ENCODE results near the gene HSD17B14. TPM values are rescaled to one million over a fixed set of nuclear protein-coding genes. Genes with fewer than 3 reads are reported as not detected.

HSD17B14 gene
- total RNA-seq, 2 experiments from 2014 or later, result 0.93 to 1.3 TPM

DNA sequence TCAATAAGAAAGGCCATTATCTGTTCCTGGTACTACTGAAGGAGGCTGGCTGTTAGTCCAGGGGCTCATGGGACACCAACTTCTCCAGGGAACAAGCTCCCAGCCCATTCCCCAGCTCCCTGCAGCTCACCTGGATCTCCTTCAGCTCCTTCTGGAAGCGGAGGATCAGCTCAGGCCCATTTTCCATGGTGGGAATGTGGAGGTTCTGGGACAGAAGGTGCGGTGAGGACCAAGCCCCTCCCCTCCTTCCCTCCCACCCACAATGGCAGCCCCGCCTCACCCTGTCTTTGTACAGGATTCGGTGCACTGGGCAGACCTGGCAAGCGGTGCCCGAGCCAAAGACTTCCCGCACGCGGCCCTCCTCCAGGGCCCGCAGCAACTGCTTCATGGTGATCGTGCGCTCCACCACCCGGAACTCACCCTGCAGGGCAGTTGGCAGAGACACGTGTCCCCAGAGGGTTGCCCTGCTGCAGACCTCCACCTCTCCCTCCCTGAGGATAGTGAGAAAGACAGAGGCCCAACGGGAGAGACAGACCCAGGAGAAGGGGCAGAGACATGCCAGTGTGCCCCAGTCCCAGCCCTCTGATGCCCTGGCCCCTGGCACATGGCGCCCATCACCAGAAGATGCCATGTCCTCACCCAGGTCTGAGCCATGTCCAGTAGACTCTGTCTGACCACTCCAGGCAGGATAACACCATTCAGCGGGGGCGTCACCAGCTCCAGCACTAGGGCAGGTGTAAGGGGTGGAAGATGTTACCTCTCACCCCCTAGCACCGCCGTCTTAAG, 39.8 kb downstream of the HSD17B14 start:
- Histone ChIP-seq H3K27me3 (ENCODE audit: control insufficient read depth in 1 of 2, insufficient read depth in 2 of 2, low read length in 2 of 2) (no peaks in the 10 kb centered on the region), H3K9me3 (ENCODE audit: control insufficient read depth in 1 of 2, insufficient read depth in 1 of 2, low read length in 2 of 2) (no peaks in the 10 kb centered on the region), H3K4me3 (ENCODE audit: low read length) (no peak overlapping the region), H3K36me3 (ENCODE audit: insufficient read depth, low read length) (peaks cover 4% of the 10 kb centered on the region), H3K4me1 (ENCODE audit: insufficient read depth, low read length) (peaks cover 14% of the 10 kb centered on the region), H3K27ac (ENCODE audit: low read depth in 1 of 2, low read length in 2 of 2) (no peak overlapping the region)
- no peak overlapping the region for H3K27ac Mint-ChIP-seq
- no peaks in the 10 kb centered on the region for H3K9me3 Mint-ChIP-seq
- TF ChIP-seq, protein P1, sequence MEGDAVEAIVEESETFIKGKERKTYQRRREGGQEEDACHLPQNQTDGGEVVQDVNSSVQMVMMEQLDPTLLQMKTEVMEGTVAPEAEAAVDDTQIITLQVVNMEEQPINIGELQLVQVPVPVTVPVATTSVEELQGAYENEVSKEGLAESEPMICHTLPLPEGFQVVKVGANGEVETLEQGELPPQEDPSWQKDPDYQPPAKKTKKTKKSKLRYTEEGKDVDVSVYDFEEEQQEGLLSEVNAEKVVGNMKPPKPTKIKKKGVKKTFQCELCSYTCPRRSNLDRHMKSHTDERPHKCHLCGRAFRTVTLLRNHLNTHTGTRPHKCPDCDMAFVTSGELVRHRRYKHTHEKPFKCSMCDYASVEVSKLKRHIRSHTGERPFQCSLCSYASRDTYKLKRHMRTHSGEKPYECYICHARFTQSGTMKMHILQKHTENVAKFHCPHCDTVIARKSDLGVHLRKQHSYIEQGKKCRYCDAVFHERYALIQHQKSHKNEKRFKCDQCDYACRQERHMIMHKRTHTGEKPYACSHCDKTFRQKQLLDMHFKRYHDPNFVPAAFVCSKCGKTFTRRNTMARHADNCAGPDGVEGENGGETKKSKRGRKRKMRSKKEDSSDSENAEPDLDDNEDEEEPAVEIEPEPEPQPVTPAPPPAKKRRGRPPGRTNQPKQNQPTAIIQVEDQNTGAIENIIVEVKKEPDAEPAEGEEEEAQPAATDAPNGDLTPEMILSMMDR (IDR thresholded peaks at IDR 0.05), result no peak
- no peak overlapping the region for H3K4me3 Mint-ChIP-seq
- no peaks in the 10 kb centered on the region for H3K27me3 Mint-ChIP-seq
- no peak for DNase-seq
- H3K36me3 Mint-ChIP-seq (ENCODE audit: low read depth), result no peaks in the 10 kb centered on the region
- no peak for ATAC-seq (ENCODE audit: poor library complexity)
- ChIA-PET POLR2A (interaction anchor here (1.6 to 2.2 kb wide), 6 partner anchors 14 to 178 kb away, joined by 5 to 17 read pairs (median 9); partner anchors contain the start of genes BCAT2, HSD17B14, RPL18 and SPHK2), CTCF (interaction anchor here (2.2 to 2.5 kb wide), 2 partner anchors 47 to 174 kb away, joined by 19 to 33 read pairs; no protein-coding TSS in a partner anchor)
- intact Hi-C loops (cut with DNase I, micrococcal nuclease), result no loop called here
- peaks cover 10% of the 10 kb centered on the region for H3K4me1 Mint-ChIP-seq (ENCODE audit: low read depth)

DNA sequence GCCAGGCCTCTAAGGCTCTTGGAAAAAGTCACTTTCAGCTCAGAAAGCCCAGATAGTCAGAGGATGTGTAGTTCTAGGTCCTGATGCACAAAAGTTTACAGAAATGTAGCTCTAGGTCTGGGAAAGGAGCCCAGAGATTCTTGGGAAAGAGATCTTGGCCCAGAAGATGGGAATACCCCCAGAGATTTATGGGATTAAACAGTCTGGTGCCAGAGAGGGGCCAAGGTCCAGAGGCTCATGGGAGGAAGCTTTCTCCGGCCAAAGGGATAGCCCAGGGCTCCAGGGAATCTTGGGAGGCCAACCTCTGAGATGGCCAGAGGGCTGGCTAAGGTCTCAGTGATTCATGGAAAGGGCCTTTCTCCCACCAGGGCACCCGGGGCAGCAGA, 40.6 kb downstream of the HSD17B14 start:
- H3K4me1 ChIP-seq (ENCODE audit: insufficient read depth, low read length), result peaks cover 14% of the 10 kb centered on the region
- H3K4me3 Mint-ChIP-seq, result peak overlapping the region; percentile 96
- TF ChIP-seq, protein P1 (IDR thresholded peaks at IDR 0.05), result no peak
- peaks cover 4% of the 10 kb centered on the region for H3K36me3 ChIP-seq (ENCODE audit: insufficient read depth, low read length)
- no peak for DNase-seq
- ChIA-PET CTCF (interaction anchor here (0.7 to 2.5 kb wide), 19 partner anchors 12 to 922 kb away, joined by 3 to 33 read pairs (median 5); partner anchors contain the start of genes CA11, GYS1, HSD17B14 and PPP1R15A), POLR2A (interaction anchor here (0.5 to 2.2 kb wide), 18 partner anchors 11 to 312 kb away, joined by 3 to 17 read pairs (median 4); partner anchors contain the start of genes BCAT2, CA11, HSD17B14 and PPP1R15A)
- intact Hi-C loops (cut with DNase I, micrococcal nuclease), result loop anchor here (1.0 to 2.0 kb wide), 4 partner anchors 40 to 175 kb away; partner anchors contain the start of gene CA11 (in 2 of the 2)
- no peaks in the 10 kb centered on the region for H3K9me3 ChIP-seq (ENCODE audit: control insufficient read depth in 1 of 2, insufficient read depth in 1 of 2, low read length in 2 of 2)
- no peak overlapping the region for H3K27ac ChIP-seq (ENCODE audit: low read depth in 1 of 2, low read length in 2 of 2)
- H3K9me3 Mint-ChIP-seq, result no peaks in the 10 kb centered on the region
- peak overlapping the region; percentile 59 for H3K4me3 ChIP-seq (ENCODE audit: low read length)
- H3K27me3 ChIP-seq (ENCODE audit: control insufficient read depth in 1 of 2, insufficient read depth in 2 of 2, low read length in 2 of 2), result no peaks in the 10 kb centered on the region
- H3K36me3 Mint-ChIP-seq (ENCODE audit: low read depth), result no peaks in the 10 kb centered on the region
- no peak for ATAC-seq (ENCODE audit: poor library complexity)
- H3K27ac Mint-ChIP-seq, result peak overlapping the region; percentile 90
- peaks cover 10% of the 10 kb centered on the region for H3K4me1 Mint-ChIP-seq (ENCODE audit: low read depth)
- H3K27me3 Mint-ChIP-seq, result no peaks in the 10 kb centered on the region

DNA sequence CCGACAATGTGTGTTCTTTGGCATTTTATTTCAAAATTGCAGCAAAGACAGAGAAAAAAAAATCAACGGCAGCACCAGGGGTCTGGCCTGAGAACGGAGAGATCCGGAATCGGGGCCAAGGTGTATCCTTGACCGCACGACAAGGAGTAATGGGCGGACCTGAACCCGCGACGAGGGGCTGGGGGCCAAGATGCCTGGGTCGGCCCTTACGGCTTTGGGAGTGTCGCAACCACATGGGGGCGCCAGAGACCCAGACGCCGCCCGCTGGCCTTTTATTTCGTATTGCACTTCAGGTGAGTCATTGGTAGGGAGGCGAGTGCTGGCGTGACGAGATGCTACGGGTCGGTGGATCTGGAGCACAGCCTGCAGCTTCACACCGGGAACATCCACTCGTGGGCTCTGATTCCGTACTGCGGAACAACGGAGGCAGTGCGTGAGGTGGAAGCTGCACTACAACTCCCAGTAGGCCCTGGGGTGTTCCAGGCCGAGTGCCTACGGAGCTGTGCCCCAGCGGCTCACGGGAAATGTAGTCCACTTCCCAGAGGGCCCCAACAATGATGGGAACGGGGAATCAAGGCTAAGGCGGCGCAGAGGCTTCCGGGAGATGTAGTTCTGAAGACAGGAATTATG, 41.1 kb downstream of the HSD17B14 start:
- Histone ChIP-seq H3K27me3 (ENCODE audit: control insufficient read depth in 1 of 2, insufficient read depth in 2 of 2, low read length in 2 of 2) (no peaks in the 10 kb centered on the region), H3K36me3 (ENCODE audit: insufficient read depth, low read length) (peaks cover 4% of the 10 kb centered on the region), H3K4me1 (ENCODE audit: insufficient read depth, low read length) (peaks cover 14% of the 10 kb centered on the region), H3K27ac (ENCODE audit: low read depth in 1 of 2, low read length in 2 of 2) (peak overlapping the region in 1 of 2 donors; percentile 23), H3K9me3 (ENCODE audit: control insufficient read depth in 1 of 2, insufficient read depth in 1 of 2, low read length in 2 of 2) (no peaks in the 10 kb centered on the region), H3K4me3 (ENCODE audit: low read length) (peak overlapping the region; percentile 59)
- ChIA-PET CTCF (interaction anchor here (0.7 to 2.5 kb wide), 19 partner anchors 12 to 922 kb away, joined by 3 to 33 read pairs (median 5); partner anchors contain the start of genes CA11, GYS1, HSD17B14 and PPP1R15A), POLR2A (interaction anchor here (0.5 to 2.2 kb wide), 18 partner anchors 12 to 311 kb away, joined by 3 to 17 read pairs (median 4); partner anchors contain the start of genes BCAT2, CA11, HSD17B14 and PPP1R15A)
- Mint-ChIP-seq H3K4me1 (ENCODE audit: low read depth) (peaks cover 10% of the 10 kb centered on the region), H3K4me3 (peak overlapping the region; percentile 96), H3K9me3 (no peaks in the 10 kb centered on the region), H3K27me3 (no peaks in the 10 kb centered on the region), H3K36me3 (ENCODE audit: low read depth) (no peaks in the 10 kb centered on the region), H3K27ac (peak overlapping the region; percentile 90)
- intact Hi-C loops (cut with DNase I, micrococcal nuclease), result loop anchor here (1.0 to 2.0 kb wide), 4 partner anchors 40 to 176 kb away; partner anchors contain the start of gene CA11 (in 2 of the 2)
- DNase-seq, result peak; percentile 72 to 93 (median 76)
- peak; percentile 97 for ATAC-seq (ENCODE audit: poor library complexity)
- TF ChIP-seq, protein P1 (IDR thresholded peaks at IDR 0.05), result peak; percentile 99

Measured in CD4-positive, alpha-beta T cell (primary cell).